Measurements from ENCODE around the gene YWHAE. TPM values are rescaled to one million over a fixed set of nuclear protein-coding genes. Genes with fewer than 3 reads are reported as not detected.
A peak's percentile ranks its signal among the peaks of the same experiment; 100 is the strongest.

YWHAE gene
- total and polyA plus RNA-seq, 2 experiments from 2014 or later, result 287 to 599 TPM

DNA sequence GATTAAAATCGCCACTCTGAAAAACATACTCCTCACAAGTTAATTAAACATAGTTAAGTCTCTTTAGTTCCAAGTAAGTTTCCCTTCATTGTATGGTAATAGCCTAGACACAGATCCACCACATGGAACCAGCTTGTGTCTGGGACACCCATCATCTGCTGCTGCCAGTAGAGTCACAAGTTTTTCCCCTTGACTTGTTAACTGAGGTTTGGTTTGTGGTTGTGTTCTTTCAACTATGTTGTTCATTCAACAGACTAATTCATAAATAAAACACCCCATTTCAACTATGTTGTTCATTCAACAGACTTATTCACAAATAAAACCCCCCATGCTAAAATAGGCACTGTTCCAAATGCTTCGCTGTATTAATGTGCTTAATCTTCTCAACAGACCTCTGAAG lies 24.4 kb downstream of the YWHAE start:
- WGBS, 2 experiments (ENCODE audit: low coverage in 1 of 2, low lambda C conversion rate in 2 of 2, missing lambda C conversion rate in 2 of 2), result 6 to 7% methylated on average over 2 of the region's 2 CpGs
- peaks cover 100% of the 10 kb centered on the region for H3K79me2 ChIP-seq (ENCODE audit: insufficient read depth)
- H3K9me2 ChIP-seq (ENCODE audit: insufficient read depth), result no peaks in the 10 kb centered on the region
- no peak overlapping the region for H3K4me2 ChIP-seq (ENCODE audit: unreplicated experiment)
- peaks cover 63% of the 10 kb centered on the region for H3K4me1 ChIP-seq (ENCODE audit: insufficient read depth)
- H3K36me3 ChIP-seq (ENCODE audit: low read depth), result peaks cover 11% of the 10 kb centered on the region
- TF ChIP-seq EZH2phosphoT487 (IDR thresholded peaks at IDR 0.05; ENCODE audit: insufficient read depth, low read depth) (no peak), EZH2 (IDR thresholded peaks at IDR 0.05; ENCODE audit: insufficient read depth, poor library complexity, severe bottlenecking) (no peak)
- H3K9me3 ChIP-seq (ENCODE audit: low read depth), result no peaks in the 10 kb centered on the region
- in situ Hi-C loops (cut with MboI), result no loop called here
- peak overlapping the region; percentile 39; the same call in 1 of the 2 replicates for H3K27ac ChIP-seq
- H3K27me3 ChIP-seq (replicated peaks; ENCODE audit: insufficient read depth), result no peaks in the 10 kb centered on the region
- no peak overlapping the region for H2AFZ ChIP-seq
- peaks cover 92% of the 10 kb centered on the region for H4K20me1 ChIP-seq (ENCODE audit: insufficient read depth)
- H3K4me3 ChIP-seq, result no peak overlapping the region
- no peak for DNase-seq
- no peak overlapping the region for H3K9ac ChIP-seq
- peaks cover 73% of the 10 kb centered on the region for H3F3A ChIP-seq (ENCODE audit: insufficient read depth)

- WGBS, 2 experiments (ENCODE audit: low coverage in 1 of 2, low lambda C conversion rate in 2 of 2, missing lambda C conversion rate in 2 of 2), result 67 to 73% methylated on average over 10 of the region's 10 CpGs
- peaks cover 11% of the 10 kb centered on the region for H3K36me3 ChIP-seq (ENCODE audit: low read depth)
- in situ Hi-C loops (cut with MboI), result no loop called here
- no peak for DNase-seq
- no peaks in the 10 kb centered on the region for H3K9me3 ChIP-seq (ENCODE audit: low read depth)
- no peak overlapping the region for H3K9ac ChIP-seq
- no peak overlapping the region for H3K27ac ChIP-seq
- H3K4me2 ChIP-seq (ENCODE audit: unreplicated experiment), result no peak overlapping the region
- no peak overlapping the region for H3K4me3 ChIP-seq
- TF ChIP-seq EZH2phosphoT487 (IDR thresholded peaks at IDR 0.05; ENCODE audit: insufficient read depth, low read depth), result no peak
- TF ChIP-seq EZH2 (IDR thresholded peaks at IDR 0.05; ENCODE audit: insufficient read depth, poor library complexity, severe bottlenecking), result no peak
- H3F3A ChIP-seq (ENCODE audit: insufficient read depth), result peaks cover 64% of the 10 kb centered on the region
- H3K4me1 ChIP-seq (ENCODE audit: insufficient read depth), result peaks cover 53% of the 10 kb centered on the region
- H3K79me2 ChIP-seq (ENCODE audit: insufficient read depth), result peaks cover 100% of the 10 kb centered on the region
- H3K9me2 ChIP-seq (ENCODE audit: insufficient read depth), result no peaks in the 10 kb centered on the region
- no peak overlapping the region for H2AFZ ChIP-seq
- H3K27me3 ChIP-seq (replicated peaks; ENCODE audit: insufficient read depth), result no peaks in the 10 kb centered on the region
- H4K20me1 ChIP-seq (ENCODE audit: insufficient read depth), result peaks cover 91% of the 10 kb centered on the region
Measured at GRCh38 chr17:1374431-1375177, 25.4 kb downstream of the YWHAE start.

- peaks cover 48% of the 10 kb centered on the region for H3K4me1 ChIP-seq (ENCODE audit: insufficient read depth)
- no peaks in the 10 kb centered on the region for H3K27me3 ChIP-seq (replicated peaks; ENCODE audit: insufficient read depth)
- 91 to 96% methylated on average over 9 of the region's 9 CpGs for WGBS, 2 experiments (ENCODE audit: low coverage in 1 of 2, low lambda C conversion rate in 2 of 2, missing lambda C conversion rate in 2 of 2)
- peaks cover 100% of the 10 kb centered on the region for H3K79me2 ChIP-seq (ENCODE audit: insufficient read depth)
- H3K4me2 ChIP-seq (ENCODE audit: unreplicated experiment), result no peak overlapping the region
- H3K9ac ChIP-seq, result no peak overlapping the region
- H3K4me3 ChIP-seq, result no peak overlapping the region
- H2AFZ ChIP-seq, result no peak overlapping the region
- no peak for DNase-seq
- H3K36me3 ChIP-seq (ENCODE audit: low read depth), result peaks cover 11% of the 10 kb centered on the region
- TF ChIP-seq EZH2phosphoT487 (IDR thresholded peaks at IDR 0.05; ENCODE audit: insufficient read depth, low read depth) (no peak), EZH2 (IDR thresholded peaks at IDR 0.05; ENCODE audit: insufficient read depth, poor library complexity, severe bottlenecking) (no peak)
- H3F3A ChIP-seq (ENCODE audit: insufficient read depth), result peaks cover 60% of the 10 kb centered on the region
- no peaks in the 10 kb centered on the region for H3K9me3 ChIP-seq (ENCODE audit: low read depth)
- peaks cover 89% of the 10 kb centered on the region for H4K20me1 ChIP-seq (ENCODE audit: insufficient read depth)
- in situ Hi-C loops (cut with MboI), result no loop called here
- no peaks in the 10 kb centered on the region for H3K9me2 ChIP-seq (ENCODE audit: insufficient read depth)
- H3K27ac ChIP-seq, result 0 out of 2 replicates have a peak overlapping the region, but pooled peaks have one; percentile 16
Measured at GRCh38 chr17:1373707-1374237, 26.2 kb downstream of the YWHAE start.

GRCh38 chr17:1372618-1373017 lies 27.4 kb downstream of the YWHAE start:
- in situ Hi-C loops (cut with MboI), result no loop called here
- no peak for DNase-seq
- TF ChIP-seq EZH2phosphoT487 (IDR thresholded peaks at IDR 0.05; ENCODE audit: insufficient read depth, low read depth) (no peak), EZH2 (IDR thresholded peaks at IDR 0.05; ENCODE audit: insufficient read depth, poor library complexity, severe bottlenecking) (no peak)
- Histone ChIP-seq H3K4me1 (ENCODE audit: insufficient read depth) (peaks cover 48% of the 10 kb centered on the region), H4K20me1 (ENCODE audit: insufficient read depth) (peaks cover 89% of the 10 kb centered on the region), H3F3A (ENCODE audit: insufficient read depth) (peaks cover 61% of the 10 kb centered on the region), H3K9me2 (ENCODE audit: insufficient read depth) (no peaks in the 10 kb centered on the region), H3K79me2 (ENCODE audit: insufficient read depth) (peaks cover 100% of the 10 kb centered on the region), H3K27ac (no peak overlapping the region), H3K9me3 (ENCODE audit: low read depth) (no peaks in the 10 kb centered on the region), H3K27me3 (replicated peaks; ENCODE audit: insufficient read depth) (no peaks in the 10 kb centered on the region), H3K9ac (no peak overlapping the region), H3K4me2 (ENCODE audit: unreplicated experiment) (no peak overlapping the region), H2AFZ (no peak overlapping the region), H3K36me3 (ENCODE audit: low read depth) (peaks cover 11% of the 10 kb centered on the region), H3K4me3 (no peak overlapping the region)
- 84 to 88% methylated on average over 7 of the region's 7 CpGs for WGBS, 2 experiments (ENCODE audit: low coverage in 1 of 2, low lambda C conversion rate in 2 of 2, missing lambda C conversion rate in 2 of 2)

Data from GM23248 (cell line).